GM23338 (cell line): ENCODE measurements around the gene FUCA1. TPM values are rescaled to one million over a fixed set of nuclear protein-coding genes. Genes with fewer than 3 reads are reported as not detected.
"Not testable (repeated sequence)": the region's sequence is repeated elsewhere in the genome, so short reads cannot be mapped to it uniquely, and the experiment has no call there.

Experiments
- ATAC-seq: fragments of 200-7000 bp; cut with Tn5 transposase; 3 replicates; pipeline ENCODE4 v1.9.1; 2020
- DNase-seq: peaks from one replicate; pipeline ENCODE4 v3.0.0-alpha.2; 2015; ENCODE audit warnings: low spot score
- H2AFZ ChIP-seq: fragments of 200-600 bp; sonication (generic); 2 replicates; pipeline ENCODE4 v1.8.0; 2016; ENCODE audit warnings: antibody characterized with exemption, mild to moderate bottlenecking, moderate library complexity
- H3F3A ChIP-seq: fragments of 200-600 bp; sonication (generic); replicated peaks from 2 replicates; pipeline ENCODE4 v1.8.0; 2017; ENCODE audit warnings: antibody characterized with exemption, mixed run types, low read depth
- H3K27ac ChIP-seq: fragments of 200-600 bp; sonication (generic); 2 replicates; pipeline ENCODE4 v1.6.1; 2016; ENCODE audit warnings: low read depth
- H3K27me3 ChIP-seq: fragments of 200-600 bp; sonication (generic); 2 replicates; pipeline ENCODE4 v1.8.0; 2016; ENCODE audit warnings: mild to moderate bottlenecking, mixed run types, moderate library complexity; ENCODE audit not compliant: insufficient read depth
- H3K36me3 ChIP-seq: fragments of 200-600 bp; sonication (generic); 2 replicates; pipeline ENCODE4 v1.8.0; 2016; ENCODE audit warnings: mild to moderate bottlenecking; ENCODE audit not compliant: insufficient read depth
- H3K4me1 ChIP-seq: fragments of 200-600 bp; sonication (generic); 2 replicates; pipeline ENCODE4 v1.8.0; 2016; ENCODE audit warnings: mild to moderate bottlenecking, moderate library complexity; ENCODE audit not compliant: insufficient read depth
- H3K4me2 ChIP-seq: fragments of 200-600 bp; sonication (generic); 2 replicates; pipeline ENCODE4 v1.7.1; 2017; ENCODE audit warnings: mixed run types
- H3K4me3 ChIP-seq: fragments of 200-600 bp; sonication (generic); 2 replicates; pipeline ENCODE4 v1.6.1; 2016; ENCODE audit warnings: mixed run types
- H3K79me2 ChIP-seq: fragments of 200-600 bp; sonication (generic); replicated peaks from 2 replicates; pipeline ENCODE4 v1.8.0; 2017; ENCODE audit warnings: mild to moderate bottlenecking; ENCODE audit not compliant: insufficient read depth
- H3K9me2 ChIP-seq: fragments of 200-600 bp; sonication (generic); 2 replicates; pipeline ENCODE4 v1.8.0; 2017; ENCODE audit not compliant: insufficient read depth
- H4K20me1 ChIP-seq: fragments of 200-600 bp; sonication (generic); replicated peaks from 2 replicates; pipeline ENCODE4 v1.8.0; 2017; ENCODE audit warnings: mild to moderate bottlenecking; ENCODE audit not compliant: insufficient read depth
- H3K27ac Mint-ChIP-seq: 2 replicates; pipeline ENCODE4 v1.8.0; 2020; ENCODE audit warnings: inconsistent platforms, mild to moderate bottlenecking, moderate library complexity, mixed read lengths
- H3K27me3 Mint-ChIP-seq: 3 replicates; pipeline ENCODE4 v1.8.0; 2022; ENCODE audit warnings: low read depth, mild to moderate bottlenecking, moderate library complexity, mixed read lengths, inconsistent platforms; ENCODE audit not compliant: insufficient read depth, poor library complexity
- H3K36me3 Mint-ChIP-seq: 3 replicates; pipeline ENCODE4 v1.8.0; 2021; ENCODE audit warnings: low read depth, mild to moderate bottlenecking, inconsistent platforms, moderate library complexity, mixed read lengths
- H3K4me1 Mint-ChIP-seq: 3 replicates; pipeline ENCODE4 v1.8.0; 2020; ENCODE audit warnings: mild to moderate bottlenecking, inconsistent platforms, mixed read lengths
- H3K4me3 Mint-ChIP-seq: 3 replicates; pipeline ENCODE4 v1.8.0; 2021; ENCODE audit warnings: moderate library complexity, mild to moderate bottlenecking, inconsistent platforms, mixed read lengths
- H3K9me3 Mint-ChIP-seq: 3 replicates; pipeline ENCODE4 v1.8.0; 2020; ENCODE audit warnings: moderate library complexity, mild to moderate bottlenecking, inconsistent platforms, mixed read lengths
- EZH2 ChIP-seq: fragments of 200-600 bp; sonication (generic); IDR thresholded peaks from one replicate; pipeline ENCODE4 v1.8.0; 2017; ENCODE audit warnings: antibody characterized with exemption, mild to moderate bottlenecking, low read depth; ENCODE audit not compliant: unreplicated experiment
- POLR2AphosphoS5 ChIP-seq: IDR thresholded peaks from 2 replicates; pipeline ENCODE4 v1.6.1; 2016; ENCODE audit warnings: antibody characterized with exemption, low read depth
- ZNF331 ChIP-seq: fragments of 250-450 bp; sonication (Bioruptor Pico); IDR thresholded peaks from 2 replicates; pipeline ENCODE4 v1.5.0; 2020; ENCODE audit warnings: low read depth, mild to moderate bottlenecking, moderate library complexity
- polyA plus RNA-seq: library from polyadenylated mRNA; unstranded; fragments of >200 nt; fragmentation: Nextera tagmentation; extraction: Ambion mirVana; gene quantifications from 2 replicates; pipeline ENCODE4 v1.2.1, GENCODE V29; 2016
- total RNA-seq: library from RNA; depleted of rRNA; stranded (reverse); fragments of >200 nt; shearing (Covaris generic); gene quantifications from 2 replicates; pipeline ENCODE4 v1.2.3, GENCODE V29; 2014
- TF ChIP-seq, protein P1 (sequence below), 2 experiments: fragments of 200-600 bp in 1 of 2; sonication (generic) in 1 of 2; conservative IDR thresholded peaks; 2 replicates each; pipeline versions ENCODE4 v1.5.1 to v1.6.1; 2016 to 2017; ENCODE audit warnings: antibody characterized with exemption in 2 of 2, low read depth in 2 of 2, mild to moderate bottlenecking in 2 of 2, moderate library complexity in 1 of 2

Gene FUCA1
- total and polyA plus RNA-seq, 2 experiments from 2014 or later = 4.4 to 8.5 TPM

DNA sequence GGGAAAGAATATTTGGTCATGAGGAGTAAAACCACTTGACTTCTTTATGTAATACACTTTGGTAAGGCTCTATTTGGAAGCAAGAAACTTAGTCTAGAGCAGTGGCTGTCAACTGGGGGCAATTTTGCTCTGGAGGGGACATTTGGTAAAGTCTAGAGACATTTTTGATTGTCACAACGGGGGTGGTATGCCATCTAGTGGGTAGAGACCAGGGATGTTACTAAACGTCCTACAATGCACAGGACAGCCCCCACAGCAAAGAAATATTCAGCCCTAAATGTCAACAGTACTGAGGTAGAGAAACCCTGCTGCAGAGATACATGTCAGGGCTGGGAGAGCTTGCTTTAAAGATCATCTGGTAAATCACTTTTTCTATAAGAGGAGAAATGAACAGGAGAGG is 13.5 kb downstream of the FUCA1 start:
- no peak for ATAC-seq
- no peak overlapping the region for H3K4me3 Mint-ChIP-seq
- H3K79me2 ChIP-seq = no peaks in the 10 kb centered on the region
- H2AFZ ChIP-seq = no peak overlapping the region
- no peaks in the 10 kb centered on the region for H3K4me1 Mint-ChIP-seq
- H3K9me2 ChIP-seq = no peaks in the 10 kb centered on the region
- no peaks in the 10 kb centered on the region for H3K36me3 ChIP-seq
- no peak overlapping the region for H3K27ac ChIP-seq
- H3K4me2 ChIP-seq = no peak overlapping the region
- H3K9me3 Mint-ChIP-seq = peaks cover 21% of the 10 kb centered on the region
- H3K27ac Mint-ChIP-seq = no peak overlapping the region
- H4K20me1 ChIP-seq = no peaks in the 10 kb centered on the region; the same call in 1 of the 2 replicates
- H3K4me3 ChIP-seq = no peak overlapping the region
- H3K4me1 ChIP-seq = no peaks in the 10 kb centered on the region
- peaks cover 18% of the 10 kb centered on the region for H3K36me3 Mint-ChIP-seq
- H3K27me3 ChIP-seq = no peaks in the 10 kb centered on the region
- H3K27me3 Mint-ChIP-seq = no peaks in the 10 kb centered on the region
- TF ChIP-seq, protein P1, sequence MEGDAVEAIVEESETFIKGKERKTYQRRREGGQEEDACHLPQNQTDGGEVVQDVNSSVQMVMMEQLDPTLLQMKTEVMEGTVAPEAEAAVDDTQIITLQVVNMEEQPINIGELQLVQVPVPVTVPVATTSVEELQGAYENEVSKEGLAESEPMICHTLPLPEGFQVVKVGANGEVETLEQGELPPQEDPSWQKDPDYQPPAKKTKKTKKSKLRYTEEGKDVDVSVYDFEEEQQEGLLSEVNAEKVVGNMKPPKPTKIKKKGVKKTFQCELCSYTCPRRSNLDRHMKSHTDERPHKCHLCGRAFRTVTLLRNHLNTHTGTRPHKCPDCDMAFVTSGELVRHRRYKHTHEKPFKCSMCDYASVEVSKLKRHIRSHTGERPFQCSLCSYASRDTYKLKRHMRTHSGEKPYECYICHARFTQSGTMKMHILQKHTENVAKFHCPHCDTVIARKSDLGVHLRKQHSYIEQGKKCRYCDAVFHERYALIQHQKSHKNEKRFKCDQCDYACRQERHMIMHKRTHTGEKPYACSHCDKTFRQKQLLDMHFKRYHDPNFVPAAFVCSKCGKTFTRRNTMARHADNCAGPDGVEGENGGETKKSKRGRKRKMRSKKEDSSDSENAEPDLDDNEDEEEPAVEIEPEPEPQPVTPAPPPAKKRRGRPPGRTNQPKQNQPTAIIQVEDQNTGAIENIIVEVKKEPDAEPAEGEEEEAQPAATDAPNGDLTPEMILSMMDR (conservative IDR thresholded peaks at IDR 0.05; ENCODE audit: low read depth in 2 of 2) = peak in 1 of 2 experiments; percentile 57; a peak in 3 of 4 replicates
- TF ChIP-seq POLR2AphosphoS5 (no peak), EZH2 (no peak), ZNF331 (CRISPR knock-in tag) (no peak)
- H3F3A ChIP-seq = no peaks in the 10 kb centered on the region
- peak; percentile 10 for DNase-seq

DNA sequence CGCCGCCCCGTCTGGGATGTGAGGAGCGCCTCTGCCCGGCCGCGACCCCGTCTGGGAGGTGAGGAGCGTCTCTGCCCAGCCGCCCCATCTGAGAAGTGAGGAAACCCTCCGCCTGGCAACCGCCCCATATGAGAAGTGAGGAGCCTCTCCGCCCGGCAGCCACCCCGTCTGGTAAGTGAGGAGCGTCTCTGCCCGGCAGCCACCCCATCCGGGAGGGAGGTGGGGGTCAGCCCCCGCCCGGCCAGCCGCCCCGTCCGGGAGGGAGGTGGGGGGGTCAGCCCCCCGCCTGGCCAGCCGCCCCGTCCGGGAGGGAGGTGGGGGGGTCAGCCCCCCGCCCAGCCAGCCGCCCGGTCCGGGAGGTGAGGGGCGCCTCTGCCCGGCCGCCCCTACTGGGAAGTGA is 15.0 kb downstream of the FUCA1 start:
- H3K27ac ChIP-seq, H3K27ac Mint-ChIP-seq, H3F3A ChIP-seq, DNase-seq, H3K4me2 ChIP-seq, H3K79me2 ChIP-seq, H3K9me2 ChIP-seq, H3K4me3 ChIP-seq, H3K27me3 Mint-ChIP-seq, ATAC-seq, H3K36me3 ChIP-seq, H3K4me1 ChIP-seq, H3K4me1 Mint-ChIP-seq, H3K27me3 ChIP-seq, H4K20me1 ChIP-seq, H3K4me3 Mint-ChIP-seq, H2AFZ ChIP-seq: not testable (repeated sequence)
- H3K9me3 Mint-ChIP-seq = peaks cover 24% of the 10 kb centered on the region
- peaks cover 24% of the 10 kb centered on the region for H3K36me3 Mint-ChIP-seq

DNA sequence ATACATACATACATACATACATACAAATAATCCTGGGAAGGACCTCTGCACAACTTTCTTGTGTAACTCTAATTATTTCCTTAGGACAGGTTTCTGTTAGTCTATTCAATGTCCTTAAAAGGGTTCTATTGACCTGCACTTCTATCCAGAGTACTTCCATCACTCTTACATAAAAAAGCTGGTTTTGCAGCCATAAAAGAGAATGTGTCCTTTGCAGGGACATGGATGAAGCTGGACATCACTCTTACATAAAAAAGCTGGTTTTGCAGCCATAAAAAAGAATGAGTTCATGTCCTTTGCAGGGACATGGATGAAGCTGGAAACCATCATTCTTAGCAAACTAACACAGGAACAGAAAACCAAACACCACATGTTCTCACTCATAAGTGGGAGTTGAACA is 16.7 kb downstream of the FUCA1 start:
- not testable (repeated sequence) for H3K27me3 ChIP-seq, H3K79me2 ChIP-seq, H3K4me1 Mint-ChIP-seq, H3K36me3 ChIP-seq, H3K4me3 ChIP-seq, H2AFZ ChIP-seq, H3K27ac ChIP-seq, H3K27ac Mint-ChIP-seq, H3K4me1 ChIP-seq, H3K27me3 Mint-ChIP-seq, H3K4me2 ChIP-seq, H3F3A ChIP-seq, ATAC-seq, H4K20me1 ChIP-seq, H3K4me3 Mint-ChIP-seq, H3K9me2 ChIP-seq, DNase-seq
- H3K36me3 Mint-ChIP-seq = peaks cover 36% of the 10 kb centered on the region
- peaks cover 33% of the 10 kb centered on the region for H3K9me3 Mint-ChIP-seq
